GM13976 (cell line): ENCODE data around the gene SLC43A1.

ENCODE experiments used
- DNase-seq: peaks from one replicate; pipeline ENCODE4 v3.0.0; 2012; ENCODE audit warnings: low spot score
- in situ Hi-C: fragments of 300-500 bp; cut with MboI; formaldehyde crosslinking; loops from one replicate; pipeline ENCODE4 v1.12.0; 2022; ENCODE audit warnings: low sequenced_read_pairs, mixed read lengths, inconsistent platforms; ENCODE audit not compliant: unreplicated experiment
- TF ChIP-seq, protein P1 (sequence below): IDR thresholded peaks from 2 replicates; pipeline ENCODE4 v1.5.1; 2012; ENCODE audit warnings: borderline replicate concordance, mild to moderate bottlenecking; ENCODE audit not compliant: insufficient read depth; ENCODE audit errors: extremely low read depth, missing control alignments, control extremely low read depth

The SLC43A1 gene

DNA sequence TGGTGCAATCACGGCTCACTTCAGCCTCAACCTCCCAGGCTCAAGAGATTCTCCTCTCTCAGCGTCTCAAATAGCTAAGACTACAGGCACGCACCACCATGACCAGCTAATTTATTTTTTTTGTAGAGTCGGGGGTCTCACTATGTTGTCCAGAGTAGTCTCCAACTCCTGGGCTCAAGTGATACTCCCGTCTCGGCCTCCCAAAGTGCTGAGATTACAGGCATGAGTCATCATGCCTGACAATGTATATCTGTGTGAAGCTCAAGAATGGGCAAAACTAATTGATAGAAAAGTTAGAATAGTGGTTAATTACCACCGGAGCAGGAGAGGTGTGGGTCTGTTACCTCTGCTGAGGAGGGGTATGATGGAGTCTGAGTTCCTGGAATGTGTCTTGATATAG, 79.5 kb downstream of the SLC43A1 start:
- in situ Hi-C loops: no loop called here
- TF ChIP-seq, protein P1, sequence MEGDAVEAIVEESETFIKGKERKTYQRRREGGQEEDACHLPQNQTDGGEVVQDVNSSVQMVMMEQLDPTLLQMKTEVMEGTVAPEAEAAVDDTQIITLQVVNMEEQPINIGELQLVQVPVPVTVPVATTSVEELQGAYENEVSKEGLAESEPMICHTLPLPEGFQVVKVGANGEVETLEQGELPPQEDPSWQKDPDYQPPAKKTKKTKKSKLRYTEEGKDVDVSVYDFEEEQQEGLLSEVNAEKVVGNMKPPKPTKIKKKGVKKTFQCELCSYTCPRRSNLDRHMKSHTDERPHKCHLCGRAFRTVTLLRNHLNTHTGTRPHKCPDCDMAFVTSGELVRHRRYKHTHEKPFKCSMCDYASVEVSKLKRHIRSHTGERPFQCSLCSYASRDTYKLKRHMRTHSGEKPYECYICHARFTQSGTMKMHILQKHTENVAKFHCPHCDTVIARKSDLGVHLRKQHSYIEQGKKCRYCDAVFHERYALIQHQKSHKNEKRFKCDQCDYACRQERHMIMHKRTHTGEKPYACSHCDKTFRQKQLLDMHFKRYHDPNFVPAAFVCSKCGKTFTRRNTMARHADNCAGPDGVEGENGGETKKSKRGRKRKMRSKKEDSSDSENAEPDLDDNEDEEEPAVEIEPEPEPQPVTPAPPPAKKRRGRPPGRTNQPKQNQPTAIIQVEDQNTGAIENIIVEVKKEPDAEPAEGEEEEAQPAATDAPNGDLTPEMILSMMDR: no peak
- DNase-seq: no peak

DNA sequence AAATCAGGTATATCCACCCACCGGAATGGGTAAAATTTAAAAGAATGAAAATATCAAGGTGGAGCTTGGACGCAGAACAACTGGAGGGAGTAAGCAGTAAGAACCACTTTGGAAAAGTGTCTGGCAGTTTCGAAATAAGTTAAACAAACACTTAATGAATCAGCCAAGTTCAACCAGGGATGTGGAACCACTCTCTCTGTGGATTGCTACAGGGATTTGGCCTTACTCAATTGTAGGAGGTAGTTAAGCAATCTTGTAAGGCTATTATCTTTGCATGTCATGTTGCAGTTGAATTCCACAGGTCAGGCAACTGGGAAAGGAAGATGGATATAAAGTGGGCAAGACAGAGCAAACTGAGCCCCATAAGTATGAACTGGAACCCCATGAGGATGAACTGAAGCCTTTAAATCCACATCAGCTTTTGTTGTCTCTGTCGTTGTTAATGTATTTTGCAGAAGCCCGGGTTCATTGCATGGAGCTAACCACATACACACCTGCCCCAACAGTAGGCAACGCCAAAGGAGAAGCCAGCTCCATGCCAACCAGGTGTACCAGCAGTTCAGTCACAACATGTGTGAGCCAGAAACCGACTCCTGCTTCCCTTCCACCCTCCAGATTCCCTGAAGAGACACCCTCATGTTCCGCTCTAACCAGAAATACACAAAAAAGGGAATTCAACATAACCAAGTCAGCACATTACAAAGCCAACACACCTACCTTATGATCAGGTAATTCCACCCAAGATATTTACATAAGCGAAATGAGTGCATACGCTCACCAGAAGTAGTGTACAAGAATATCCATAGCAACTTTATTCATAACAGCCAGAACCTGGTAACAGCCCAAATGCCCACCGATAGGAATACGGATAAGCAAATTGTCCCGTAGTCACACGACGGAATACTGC, 80.6 kb downstream of the SLC43A1 start:
- TF ChIP-seq, protein P1: no peak
- no peak for DNase-seq
- in situ Hi-C loops: no loop called here
